ENCODE data around the gene DMBT1.

GRCh38 chr10:122553341-122553740 lies 7.2 kb upstream of the DMBT1 start:
- TF ChIP-seq EZH2 (IDR thresholded peaks at IDR 0.05; ENCODE audit: borderline replicate concordance, low read length) (no peak), CTCF (conservative IDR thresholded peaks at IDR 0.05 in 1 of 2, IDR thresholded peaks at IDR 0.05 in 1 of 2; ENCODE audit: extremely low read depth in 1 of 2, insufficient read depth in 1 of 2, low read depth in 1 of 2, low read length in 2 of 2) (no peak)

Measured in mammary epithelial cell (primary cell).